Neural cell (in vitro differentiated cells): ENCODE data around the gene TMEM176B. TPM values are rescaled to one million over a fixed set of nuclear protein-coding genes. Genes with fewer than 3 reads are reported as not detected.

Experiments used
- H2AFZ ChIP-seq: fragments of 200-600, 300-800 bp; sonication (generic), shearing (Covaris generic); 2 replicates; pipeline ENCODE4 v1.6.0; 2014; ENCODE audit warnings: low read depth, mild to moderate bottlenecking, antibody characterized with exemption, low read length, moderate library complexity
- H3F3A ChIP-seq: fragments of 200-600 bp; shearing (Covaris generic); 2 replicates; pipeline ENCODE4 v1.6.1; 2016; ENCODE audit warnings: mild to moderate bottlenecking, moderate library complexity, mixed read lengths, antibody characterized with exemption, low read length; ENCODE audit not compliant: insufficient read depth, poor library complexity, severe bottlenecking
- H3K27ac ChIP-seq: fragments of 200-600, 300-800 bp; sonication (generic), shearing (Covaris generic); 2 replicates; pipeline ENCODE4 v1.5.1; 2014; ENCODE audit warnings: mild to moderate bottlenecking, low read length, moderate library complexity
- H3K27me3 ChIP-seq: fragments of 300-800, 200-600 bp; sonication (generic), shearing (Covaris generic); 2 replicates; pipeline ENCODE4 v1.6.0; 2014; ENCODE audit warnings: mild to moderate bottlenecking, low read depth, low read length, moderate library complexity; ENCODE audit not compliant: insufficient read depth
- H3K36me3 ChIP-seq: fragments of 300-800, 200-600 bp; sonication (generic), shearing (Covaris generic); 2 replicates; pipeline ENCODE4 v1.5.1; 2014; ENCODE audit warnings: mild to moderate bottlenecking, antibody characterized with exemption, low read length, moderate library complexity; ENCODE audit not compliant: insufficient read depth
- H3K4me2 ChIP-seq: fragments of 300-800, 200-600 bp; sonication (generic), shearing (Covaris generic); 2 replicates; pipeline ENCODE4 v1.6.0; 2014; ENCODE audit warnings: mild to moderate bottlenecking, low read length
- H3K4me3 ChIP-seq: fragments of 300-800, 200-600 bp; sonication (generic), shearing (Covaris generic); 2 replicates; pipeline ENCODE4 v1.5.1; 2014; ENCODE audit warnings: mild to moderate bottlenecking, low read length, moderate library complexity
- H3K79me2 ChIP-seq: fragments of 200-600 bp; shearing (Covaris generic); replicated peaks from 2 replicates; pipeline ENCODE4 v1.6.0; 2014; ENCODE audit warnings: mild to moderate bottlenecking, low read length, moderate library complexity; ENCODE audit not compliant: insufficient read depth
- H3K9ac ChIP-seq: fragments of 300-800, 200-600 bp; sonication (generic), shearing (Covaris generic); 2 replicates; pipeline ENCODE4 v1.6.1; 2016; ENCODE audit warnings: mild to moderate bottlenecking, low read length, mixed read lengths
- H3K9me2 ChIP-seq: fragments of 200-600 bp; shearing (Covaris generic); 2 replicates; pipeline ENCODE4 v1.6.1; 2016; ENCODE audit warnings: mild to moderate bottlenecking, low read length, mixed read lengths; ENCODE audit not compliant: insufficient read depth
- H3K9me3 ChIP-seq: fragments of 200-600, 300-800 bp; sonication (generic), shearing (Covaris generic); 2 replicates; pipeline ENCODE4 v1.6.1; 2016; ENCODE audit warnings: mild to moderate bottlenecking, mixed run types, low read length, moderate library complexity, mixed read lengths
- H4K20me1 ChIP-seq: fragments of 200-600 bp; shearing (Covaris generic); 2 replicates; pipeline ENCODE4 v1.6.1; 2016; ENCODE audit warnings: mild to moderate bottlenecking, mixed run types; ENCODE audit not compliant: insufficient read depth
- CTCF ChIP-seq: fragments of 450-650 bp; IDR thresholded peaks from 2 replicates; pipeline ENCODE4 v1.5.1; 2014; ENCODE audit warnings: antibody characterized with exemption, mild to moderate bottlenecking, moderate library complexity; ENCODE audit not compliant: poor library complexity, severe bottlenecking
- EP300 ChIP-seq: fragments of 450-650 bp; conservative IDR thresholded peaks from 2 replicates; pipeline ENCODE4 v1.6.1; 2014; ENCODE audit warnings: antibody characterized with exemption, mild to moderate bottlenecking, moderate library complexity; ENCODE audit not compliant: poor library complexity, severe bottlenecking
- EZH2 ChIP-seq: fragments of 200-600, 300-800 bp; shearing (Covaris generic), sonication (generic); IDR thresholded peaks from 2 replicates; pipeline ENCODE4 v1.6.1; 2014; ENCODE audit warnings: antibody characterized with exemption, low read length, borderline replicate concordance, mild to moderate bottlenecking; ENCODE audit not compliant: insufficient read depth, poor library complexity, severe bottlenecking
- MXI1 ChIP-seq: fragments of 450-650 bp; conservative IDR thresholded peaks from 2 replicates; pipeline ENCODE4 v1.6.1; 2014; ENCODE audit warnings: antibody characterized with exemption, mild to moderate bottlenecking; ENCODE audit not compliant: poor library complexity, severe bottlenecking
- POLR2AphosphoS5 ChIP-seq: IDR thresholded peaks from 2 replicates; pipeline ENCODE4 v1.6.1; 2012
- RAD21 ChIP-seq: fragments of 450-650 bp; conservative IDR thresholded peaks from 2 replicates; pipeline ENCODE4 v1.6.1; 2014; ENCODE audit warnings: antibody characterized with exemption, mild to moderate bottlenecking, moderate library complexity
- REST ChIP-seq: IDR thresholded peaks from 2 replicates; pipeline ENCODE4 v1.6.1; 2012; ENCODE audit warnings: borderline replicate concordance
- SMC3 ChIP-seq: fragments of 450-650 bp; conservative IDR thresholded peaks from 2 replicates; pipeline ENCODE4 v1.6.1; 2014; ENCODE audit warnings: antibody characterized with exemption, mild to moderate bottlenecking, moderate library complexity; ENCODE audit not compliant: poor library complexity
- TAF1 ChIP-seq: IDR thresholded peaks from 2 replicates; pipeline ENCODE4 v1.6.1; 2012; ENCODE audit warnings: low read depth
- polyA minus RNA-seq: library from RNA; depleted of rRNA, polyadenylated mRNA; stranded (reverse); fragments of >200 nt; gene quantifications from 2 replicates; pipeline ENCODE4 v1.2.3, GENCODE V29; 2014
- polyA plus RNA-seq: library from polyadenylated mRNA; depleted of rRNA; stranded (reverse); fragments of >200 nt; gene quantifications from 2 replicates; pipeline ENCODE4 v1.2.3, GENCODE V29; 2014

Gene TMEM176B
- polyA plus RNA-seq (1.9 and 3.0 TPM in 2 replicates), polyA minus RNA-seq (not detected in 2 replicates)

- no peaks in the 10 kb centered on the region for H3K9me2 ChIP-seq
- no peak for TF ChIP-seq TAF1
- TF ChIP-seq EP300: no peak
- no peak for TF ChIP-seq RAD21
- no peak for TF ChIP-seq REST
- H4K20me1 ChIP-seq: no peaks in the 10 kb centered on the region
- no peaks in the 10 kb centered on the region for H3F3A ChIP-seq
- H2AFZ ChIP-seq: no peak within 1 kb of the TSS
- H3K4me3 ChIP-seq: peak within 1 kb of the TSS; percentile 53
- no peak within 1 kb of the TSS for H3K4me2 ChIP-seq
- no peak within 1 kb of the TSS for H3K27ac ChIP-seq
- no peaks in the 10 kb centered on the region for H3K36me3 ChIP-seq
- peaks cover 40% of the 10 kb centered on the region for H3K27me3 ChIP-seq
- H3K9me3 ChIP-seq: no peaks in the 10 kb centered on the region
- no peak within 1 kb of the TSS for H3K9ac ChIP-seq
- H3K79me2 ChIP-seq: no peaks in the 10 kb centered on the region
Measured at GRCh38 chr7:150799741-150800580, at the start of gene TMEM176B. Gene TMEM176B, minus strand, starts transcription at chr7:150800364. Its CDS starts 3,795 bp downstream, at chr7:150796569.

GRCh38 chr7:150849204-150849775, 49.1 kb upstream of the TMEM176B start:
- Histone ChIP-seq H2AFZ (no peak overlapping the region), H3K36me3 (no peaks in the 10 kb centered on the region)

More at GRCh38 chr7:150849204-150849775, 49.1 kb upstream of the TMEM176B start:
- H3K27me3 ChIP-seq: no peaks in the 10 kb centered on the region
- no peak overlapping the region for H3K4me2 ChIP-seq
- H3K4me3 ChIP-seq: no peak overlapping the region
- no peaks in the 10 kb centered on the region for H3K79me2 ChIP-seq
- H3F3A ChIP-seq: no peaks in the 10 kb centered on the region
- no peaks in the 10 kb centered on the region for H3K9me2 ChIP-seq
- H3K9ac ChIP-seq: no peak overlapping the region
- H3K27ac ChIP-seq: no peak overlapping the region
- H4K20me1 ChIP-seq: no peaks in the 10 kb centered on the region
- TF ChIP-seq REST: no peak
- TF ChIP-seq EP300: no peak
- TF ChIP-seq TAF1: no peak
- TF ChIP-seq MXI1: no peak
- no peak for TF ChIP-seq POLR2AphosphoS5
- no peak for TF ChIP-seq RAD21
- TF ChIP-seq EZH2: no peak
- no peak for TF ChIP-seq SMC3
- TF ChIP-seq CTCF: no peak
- no peaks in the 10 kb centered on the region for H3K9me3 ChIP-seq
